ENCODE results near the gene PCSK5. TPM values are rescaled to one million over a fixed set of nuclear protein-coding genes. Genes with fewer than 3 reads are reported as not detected.

PCSK5 gene
- total and polyA plus RNA-seq, 2 of the 8 experiments (the other 6 are each of a cell fraction or from before 2014, with no cell fraction given) = 5.5 to 10.7 TPM

DNA sequence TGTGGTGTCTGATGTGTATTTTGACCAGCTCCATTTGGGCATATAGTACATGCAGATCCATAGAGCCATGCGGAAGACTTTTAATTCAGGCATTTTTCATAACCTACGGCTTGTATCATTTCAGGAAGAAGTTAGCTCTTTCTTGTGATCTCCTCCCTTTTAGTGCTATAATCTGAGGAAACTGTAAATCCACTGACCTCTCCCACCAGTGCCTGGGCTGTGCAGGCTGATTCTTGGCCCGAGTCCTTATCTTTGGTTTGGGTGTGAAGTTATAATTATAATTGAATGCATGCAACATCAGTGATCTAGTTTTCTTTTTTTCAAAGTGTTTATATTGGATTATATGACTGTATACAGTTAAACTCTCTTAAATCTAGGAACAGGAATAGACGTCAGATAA is 247.9 kb downstream of the PCSK5 start (continued):
- TF ChIP-seq CHD7 (IDR thresholded peaks at IDR 0.05; ENCODE audit: insufficient replicate concordance, low read length) = no peak
